ENCODE results near the gene ABCC4.

ABCC4 gene

DNA sequence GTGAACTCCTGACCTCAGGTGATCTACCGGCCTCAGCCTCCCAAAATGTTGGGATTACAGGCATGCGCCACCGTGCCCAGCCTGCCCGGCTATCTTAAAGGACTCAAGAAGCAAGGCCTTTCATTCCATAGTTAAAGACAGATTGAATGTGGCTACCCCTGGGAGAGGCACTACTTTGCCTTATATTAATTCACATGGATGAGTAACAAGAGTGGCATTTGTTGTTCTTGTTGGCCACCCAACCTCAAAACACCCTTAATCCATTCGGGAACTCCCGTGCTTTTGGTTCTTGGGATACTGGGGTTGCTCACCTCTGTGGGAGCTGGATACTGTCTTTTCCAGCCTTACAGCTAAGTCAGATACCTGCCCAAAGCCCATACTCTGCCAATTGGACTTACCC, 34.4 kb upstream of the ABCC4 start:
- TF ChIP-seq CTCF (IDR thresholded peaks at IDR 0.05; ENCODE audit: low read depth, low read length) = no peak
- H3K4me3 ChIP-seq (ENCODE audit: low read depth, low read length) = no peak overlapping the region

DNA sequence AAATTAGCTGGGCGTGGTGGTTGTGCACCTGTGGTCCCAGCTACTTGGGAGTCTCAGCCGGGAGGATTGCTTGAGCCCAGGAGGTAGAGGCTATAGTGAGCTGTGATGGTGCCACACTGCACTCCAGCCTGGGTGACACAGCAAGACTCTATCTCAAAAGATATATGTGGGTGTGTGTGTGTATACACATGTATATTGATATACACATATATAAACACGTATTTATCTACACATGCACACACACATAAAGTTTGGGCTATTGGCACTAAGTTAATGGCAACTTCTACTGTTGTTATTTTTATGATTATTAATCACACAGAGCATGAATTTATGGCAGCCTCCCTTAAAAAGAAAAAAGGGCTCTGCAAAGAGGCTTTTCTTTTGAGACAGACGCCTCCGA, 27.1 kb upstream of the ABCC4 start:
- no peak for TF ChIP-seq CTCF (IDR thresholded peaks at IDR 0.05; ENCODE audit: low read depth, low read length)
- no peak overlapping the region for H3K4me3 ChIP-seq (ENCODE audit: low read depth, low read length)

DNA sequence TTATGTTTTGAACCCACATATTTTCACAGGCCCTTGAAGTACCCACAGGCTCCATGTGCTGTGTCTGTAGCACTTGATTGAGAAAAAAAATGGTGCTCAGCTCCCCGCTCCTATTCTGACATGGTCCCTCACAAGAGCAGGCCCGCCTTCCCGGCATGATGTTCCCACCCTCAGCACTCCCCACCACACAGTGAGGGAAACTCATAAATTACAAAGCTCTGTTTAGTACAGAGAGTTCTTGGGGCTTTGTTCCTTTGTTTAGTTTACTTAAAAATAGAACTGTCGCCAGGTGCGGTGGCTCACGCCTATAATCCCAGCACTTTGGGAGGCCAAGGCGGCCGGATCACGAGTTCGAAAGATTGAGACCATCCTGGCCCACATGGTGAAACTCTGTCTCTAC, 25.9 kb upstream of the ABCC4 start:
- TF ChIP-seq CTCF (IDR thresholded peaks at IDR 0.05; ENCODE audit: low read depth, low read length) = no peak
- no peak overlapping the region for H3K4me3 ChIP-seq (ENCODE audit: low read depth, low read length)

- H3K4me3 ChIP-seq (ENCODE audit: low read depth, low read length) = no peak overlapping the region
- no peak for TF ChIP-seq CTCF (IDR thresholded peaks at IDR 0.05; ENCODE audit: low read depth, low read length)
These were observed 25.4 kb upstream of the ABCC4 start for GRCh38 chr13:95326695-95327094.

GRCh38 chr13:95325485-95325884, 24.2 kb upstream of the ABCC4 start:
- H3K4me3 ChIP-seq (ENCODE audit: low read depth, low read length) = no peak overlapping the region
- no peak for TF ChIP-seq CTCF (IDR thresholded peaks at IDR 0.05; ENCODE audit: low read depth, low read length)

- no peak for TF ChIP-seq CTCF (IDR thresholded peaks at IDR 0.05; ENCODE audit: low read depth, low read length)
- H3K4me3 ChIP-seq (ENCODE audit: low read depth, low read length) = no peak overlapping the region
These were observed 22.8 kb upstream of the ABCC4 start for GRCh38 chr13:95323930-95324662.

DNA sequence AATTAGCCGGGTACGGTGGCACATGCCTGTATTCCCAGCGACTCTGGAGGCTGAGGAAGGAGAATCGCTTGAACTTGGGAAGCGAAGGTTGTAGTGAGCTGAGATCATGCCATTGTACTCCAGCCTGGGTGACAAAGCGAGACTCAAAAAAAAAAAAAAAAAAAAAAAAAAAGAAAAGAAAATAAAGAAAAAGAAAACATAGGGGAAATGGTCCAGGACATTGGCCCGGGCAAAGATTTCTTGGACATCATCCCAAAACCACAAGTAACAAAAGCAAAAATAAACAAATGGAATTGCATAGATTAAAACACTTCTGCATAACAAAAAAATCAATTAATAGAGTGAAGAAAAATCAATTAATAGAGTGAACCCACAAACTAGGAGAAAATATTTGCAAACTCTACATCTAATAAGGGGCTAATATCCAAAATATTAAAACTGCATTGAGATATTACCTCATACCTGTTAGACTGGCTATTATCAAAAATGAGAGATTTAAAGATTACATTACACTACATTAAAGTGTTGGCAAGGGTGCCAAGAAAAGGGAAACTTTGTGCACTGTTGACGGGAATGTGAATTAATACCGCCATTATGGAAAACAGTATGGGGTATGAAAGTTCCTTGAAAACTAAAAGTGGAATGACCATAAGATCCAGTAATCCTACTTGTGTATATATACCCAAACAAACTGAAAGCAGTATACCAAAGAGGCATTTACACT, 18.5 kb upstream of the ABCC4 start:
- no peak overlapping the region for H3K4me3 ChIP-seq (ENCODE audit: low read depth, low read length)
- TF ChIP-seq CTCF (IDR thresholded peaks at IDR 0.05; ENCODE audit: low read depth, low read length) = no peak
